HepG2 (cell line): ENCODE data around the gene MEIOB. TPM values are rescaled to one million over a fixed set of nuclear protein-coding genes. Genes with fewer than 3 reads are reported as not detected.

Experiments used
- ATAD3A ChIP-seq: sonication (generic); formaldehyde crosslinking; IDR thresholded peaks from 2 replicates; pipeline ENCODE4 v1.4.0; 2020; ENCODE audit warnings: missing genetic modification reagents
- BCL6 ChIP-seq: IDR thresholded peaks from 2 replicates; pipeline ENCODE4 v1.6.1; 2016; ENCODE audit warnings: missing genetic modification reagents, missing compliant biosample characterization
- CBFB ChIP-seq: sonication (generic); formaldehyde crosslinking; IDR thresholded peaks from 2 replicates; pipeline ENCODE4 v1.4.0; 2020; ENCODE audit warnings: missing genetic modification reagents
- CHD2 ChIP-seq: IDR thresholded peaks from 2 replicates; pipeline ENCODE4 v1.6.1; 2011; ENCODE audit warnings: low read depth, low read length, improper control_type of control experiment
- ELK4 ChIP-seq: sonication (generic); formaldehyde crosslinking; IDR thresholded peaks from 2 replicates; pipeline ENCODE4 v1.9.0; 2021; ENCODE audit warnings: missing genetic modification reagents, borderline replicate concordance
- GTF2F1 ChIP-seq: fragments of 150-350 bp; IDR thresholded peaks from 2 replicates; pipeline ENCODE4 v1.6.1; 2014; ENCODE audit warnings: low read length
- HDAC6 ChIP-seq: fragments of 200-600 bp; sonication (generic); IDR thresholded peaks from 2 replicates; pipeline ENCODE4 v1.7.0; 2017; ENCODE audit warnings: mild to moderate bottlenecking, antibody characterized with exemption, low read length, low read depth
- HOXA7 ChIP-seq: sonication (generic); formaldehyde crosslinking; IDR thresholded peaks from 2 replicates; pipeline ENCODE4 v1.8.1; 2022; ENCODE audit warnings: mild to moderate bottlenecking, missing genetic modification reagents, moderate library complexity
- KLF11 ChIP-seq: IDR thresholded peaks from 2 replicates; pipeline ENCODE4 v1.6.1; 2016; ENCODE audit warnings: missing compliant biosample characterization
- MAZ ChIP-seq, 2 experiments: sonication (generic) in 1 of 2; formaldehyde crosslinking in 1 of 2; IDR thresholded peaks; 2 replicates each; pipeline versions ENCODE4 v1.5.0 to v1.6.1; 2012 to 2020; ENCODE audit warnings: low read depth in 2 of 2, mild to moderate bottlenecking in 2 of 2, borderline replicate concordance in 1 of 2, improper control_type of control experiment in 1 of 2, low read length in 1 of 2, missing genetic modification reagents in 1 of 2, moderate library complexity in 1 of 2
- PAF1 ChIP-seq: IDR thresholded peaks from 2 replicates; pipeline ENCODE4 v1.6.1; 2016; ENCODE audit warnings: missing genetic modification reagents, missing compliant biosample characterization
- SNAI1 ChIP-seq: sonication (generic); formaldehyde crosslinking; IDR thresholded peaks from 2 replicates; pipeline ENCODE4 v1.5.0; 2020; ENCODE audit warnings: mild to moderate bottlenecking, missing genetic modification reagents, borderline replicate concordance
- SNRNP70 ChIP-seq: fragments of 200-400 bp; formaldehyde crosslinking; IDR thresholded peaks from 2 replicates; pipeline ENCODE4 v1.6.1; 2017; ENCODE audit warnings: mild to moderate bottlenecking, low read depth, low read length, moderate library complexity
- ZNF124 ChIP-seq: sonication (generic); formaldehyde crosslinking; IDR thresholded peaks from 2 replicates; pipeline ENCODE4 v1.4.0; 2020; ENCODE audit warnings: missing genetic modification reagents
- ZNF17 ChIP-seq: sonication (generic); formaldehyde crosslinking; IDR thresholded peaks from 2 replicates; pipeline ENCODE4 v1.5.0; 2020; ENCODE audit warnings: mild to moderate bottlenecking, missing genetic modification reagents
- ZNF224 ChIP-seq: sonication (generic); formaldehyde crosslinking; IDR thresholded peaks from 2 replicates; pipeline ENCODE4 v1.5.0; 2020; ENCODE audit warnings: mild to moderate bottlenecking, missing genetic modification reagents
- ZNF543 ChIP-seq: sonication (generic); formaldehyde crosslinking; IDR thresholded peaks from 2 replicates; pipeline ENCODE4 v1.4.0; 2020; ENCODE audit warnings: mild to moderate bottlenecking, missing genetic modification reagents
- ZNF547 ChIP-seq: sonication (generic); formaldehyde crosslinking; IDR thresholded peaks from 2 replicates; pipeline ENCODE4 v1.5.1; 2020; ENCODE audit warnings: mild to moderate bottlenecking, missing genetic modification reagents
- ZNF577 ChIP-seq: sonication (generic); formaldehyde crosslinking; IDR thresholded peaks from 2 replicates; pipeline ENCODE4 v1.4.0; 2020; ENCODE audit warnings: mild to moderate bottlenecking, low read depth, missing genetic modification reagents, borderline replicate concordance
- ZNF780A ChIP-seq: sonication (generic); formaldehyde crosslinking; IDR thresholded peaks from 2 replicates; pipeline ENCODE4 v1.8.0; 2022; ENCODE audit warnings: mild to moderate bottlenecking, missing genetic modification reagents, moderate library complexity
- ZNF792 ChIP-seq: IDR thresholded peaks from 2 replicates; pipeline ENCODE4 v1.6.1; 2016
- polyA plus RNA-seq, 8 experiments: library from polyadenylated mRNA; depleted of rRNA in 3 of 8; stranded (reverse) in 7 of 8; unstranded in 1 of 8; fragments of >200 nt; fragmentation: Illumina TruSeq in 4 of 8; extraction: Trizol in 4 of 8; gene quantifications; 2 replicates each; pipeline versions ENCODE4 v1.2.1 to v1.2.3, GENCODE V29; 2011 to 2016; ENCODE audit warnings: low read depth in 4 of 8, missing spikeins in 1 of 8, mixed read lengths in 1 of 8; ENCODE audit not compliant: insufficient read depth in 1 of 8
- total RNA-seq, 5 experiments: library from RNA; depleted of rRNA; stranded (reverse); fragments of >200 nt; fragmentation: Illumina TruSeq; extraction: Trizol; gene quantifications; 2 replicates each; pipeline ENCODE4 v1.2.3, GENCODE V29; 2016; ENCODE audit warnings: low read depth in 1 of 5
- TF ChIP-seq, protein P1 (sequence below): sonication (generic); formaldehyde crosslinking; IDR thresholded peaks from 2 replicates; pipeline ENCODE4 v1.8.1; 2023; ENCODE audit warnings: mild to moderate bottlenecking, inconsistent platforms, moderate library complexity, missing genetic modification reagents, borderline replicate concordance
- TF ChIP-seq, protein P2 (sequence below): sonication (generic); formaldehyde crosslinking; IDR thresholded peaks from 2 replicates; pipeline ENCODE4 v1.4.0; 2020; ENCODE audit warnings: mild to moderate bottlenecking, missing genetic modification reagents

The MEIOB gene
- total and polyA plus RNA-seq, 2 of the 13 experiments (the other 11 are each of a cell fraction or from before 2014, with no cell fraction given): 0.17 TPM; not detected in 1

- TF ChIP-seq ZNF543 (CRISPR knock-in tag): no peak
- TF ChIP-seq PAF1 (CRISPR knock-in tag): no peak
- no peak for TF ChIP-seq HOXA7 (CRISPR knock-in tag)
- TF ChIP-seq ZNF124 (CRISPR knock-in tag): no peak
- TF ChIP-seq, protein P1, sequence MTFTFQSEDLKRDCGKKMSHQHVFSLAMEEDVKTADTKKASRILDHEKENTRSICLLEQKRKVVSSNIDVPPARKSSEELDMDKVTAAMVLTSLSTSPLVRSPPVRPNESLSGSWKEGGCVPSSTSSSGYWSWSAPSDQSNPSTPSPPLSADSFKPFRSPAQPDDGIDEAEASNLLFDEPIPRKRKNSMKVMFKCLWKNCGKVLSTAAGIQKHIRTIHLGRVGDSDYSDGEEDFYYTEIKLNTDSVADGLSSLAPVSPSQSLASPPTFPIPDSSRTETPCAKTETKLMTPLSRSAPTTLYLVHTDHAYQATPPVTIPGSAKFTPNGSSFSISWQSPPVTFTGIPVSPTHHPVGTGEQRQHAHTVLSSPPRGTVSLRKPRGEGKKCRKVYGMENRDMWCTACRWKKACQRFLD: no peak
- TF ChIP-seq ZNF780A (CRISPR knock-in tag): no peak
- TF ChIP-seq CHD2: no peak
- no peak; the same call in 1 of the 2 replicates for TF ChIP-seq ZNF792 (CRISPR knock-in tag)
- TF ChIP-seq BCL6 (CRISPR knock-in tag): peak; percentile 98
- TF ChIP-seq ZNF577 (CRISPR knock-in tag): no peak
- no peak for TF ChIP-seq ELK4 (CRISPR knock-in tag)
- no peak for TF ChIP-seq ZNF17 (CRISPR knock-in tag)
- no peak for TF ChIP-seq MAZ (IDR thresholded peaks at IDR 0.05; ENCODE audit: borderline replicate concordance, low read depth, low read length)
- 0 out of 2 replicates have a peak, but pooled peaks have one; percentile 30 for TF ChIP-seq MAZ (CRISPR knock-in tag; IDR thresholded peaks at IDR 0.05; ENCODE audit: low read depth)
- TF ChIP-seq ATAD3A: no peak
- TF ChIP-seq ZNF547 (CRISPR knock-in tag): no peak
- TF ChIP-seq GTF2F1: no peak
- TF ChIP-seq KLF11: peak; percentile 68; the same call in 1 of the 2 replicates
- TF ChIP-seq CBFB: peak; percentile 98
- TF ChIP-seq HDAC6: no peak
- no peak for TF ChIP-seq SNRNP70
- TF ChIP-seq SNAI1: 0 out of 2 replicates have a peak, but pooled peaks have one; percentile 34
- TF ChIP-seq, protein P2, sequence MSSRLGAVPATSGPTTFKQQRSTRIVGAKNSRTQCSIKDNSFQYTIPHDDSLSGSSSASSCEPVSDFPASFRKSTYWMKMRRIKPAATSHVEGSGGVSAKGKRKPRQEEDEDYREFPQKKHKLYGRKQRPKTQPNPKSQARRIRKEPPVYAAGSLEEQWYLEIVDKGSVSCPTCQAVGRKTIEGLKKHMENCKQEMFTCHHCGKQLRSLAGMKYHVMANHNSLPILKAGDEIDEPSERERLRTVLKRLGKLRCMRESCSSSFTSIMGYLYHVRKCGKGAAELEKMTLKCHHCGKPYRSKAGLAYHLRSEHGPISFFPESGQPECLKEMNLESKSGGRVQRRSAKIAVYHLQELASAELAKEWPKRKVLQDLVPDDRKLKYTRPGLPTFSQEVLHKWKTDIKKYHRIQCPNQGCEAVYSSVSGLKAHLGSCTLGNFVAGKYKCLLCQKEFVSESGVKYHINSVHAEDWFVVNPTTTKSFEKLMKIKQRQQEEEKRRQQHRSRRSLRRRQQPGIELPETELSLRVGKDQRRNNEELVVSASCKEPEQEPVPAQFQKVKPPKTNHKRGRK (CRISPR knock-in tag): no peak
- TF ChIP-seq ZNF224 (CRISPR knock-in tag): no peak
Measured at GRCh38 chr16:1794221-1794871, 77.6 kb downstream of the MEIOB start (continued).
